Inflammatory macrophage (primary cell): Measurements from ENCODE around the gene RAPGEF4.

Experiments used
- DNase-seq, 2 donors: peaks; one replicate each; pipeline ENCODE4 v3.0.0-alpha.2; 2020 to 2022

The RAPGEF4 gene

DNA sequence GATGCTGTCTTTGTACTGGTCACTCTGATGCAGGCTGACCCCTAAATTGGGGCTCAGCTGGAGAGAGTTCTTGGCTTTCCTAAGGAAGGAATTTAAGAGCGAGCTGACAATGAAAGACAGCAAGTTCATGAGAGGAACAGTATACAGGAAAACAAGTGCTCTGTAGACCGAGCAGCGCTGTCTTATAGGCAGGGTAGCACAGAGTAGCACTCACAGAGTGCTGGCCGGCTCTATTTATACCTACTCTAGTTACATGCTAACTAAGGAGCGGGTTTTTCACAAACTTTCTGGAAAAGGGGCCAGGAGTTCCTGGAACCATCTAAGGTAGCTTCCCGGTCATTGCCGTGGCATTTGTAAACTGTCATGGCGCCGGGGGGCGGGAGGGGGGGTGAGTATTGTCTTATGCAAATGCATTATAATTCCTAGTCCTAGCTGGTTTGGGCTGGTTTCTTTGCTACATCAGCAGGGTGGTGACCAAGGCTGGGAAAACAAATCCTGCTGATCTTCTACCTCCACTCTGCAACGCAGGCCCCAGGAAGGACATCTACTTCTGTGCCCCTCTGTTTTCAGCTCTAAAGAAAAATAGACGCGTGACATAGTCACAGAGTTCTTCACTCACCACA lies 308.4 kb downstream of the RAPGEF4 start:
- no peak for DNase-seq

DNA sequence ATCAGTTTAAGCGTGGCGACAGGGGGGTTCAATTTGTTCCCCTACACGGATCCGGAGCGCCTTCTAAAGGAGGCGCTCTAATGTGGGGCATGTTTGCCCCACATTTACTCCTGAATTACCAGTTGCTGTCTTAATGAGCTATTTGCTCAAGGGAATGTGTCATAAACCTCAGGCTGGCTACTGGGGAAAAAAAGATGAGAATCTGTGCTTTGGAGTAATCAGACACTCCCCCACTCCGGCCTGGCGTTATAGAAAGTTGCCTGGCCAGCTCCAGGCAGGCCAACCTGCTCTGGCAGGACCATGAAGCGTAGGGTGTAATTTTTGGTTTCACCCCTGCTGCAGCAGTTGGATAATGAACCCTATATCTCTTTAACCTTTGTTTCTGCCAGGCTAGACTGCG lies 309.0 kb downstream of the RAPGEF4 start:
- DNase-seq: no peak

DNA sequence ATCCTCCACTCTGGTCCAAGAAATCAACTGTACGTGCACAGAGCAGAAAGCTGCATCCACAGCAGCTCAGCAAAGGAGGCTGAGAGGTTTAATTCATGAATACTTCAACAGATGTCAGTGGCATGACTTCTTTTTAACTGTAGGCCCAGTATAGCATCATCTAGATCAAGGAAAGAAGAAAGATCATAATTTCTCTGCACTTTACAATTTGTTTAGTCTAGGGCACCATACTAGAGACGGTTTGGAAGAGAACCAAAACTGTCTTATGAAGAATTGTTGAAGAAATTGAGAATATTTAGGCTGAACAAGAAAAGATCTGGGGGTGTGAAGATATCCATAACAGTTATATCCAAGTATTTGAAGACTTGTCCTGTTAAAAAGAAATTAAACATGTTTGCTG lies 309.5 kb downstream of the RAPGEF4 start:
- DNase-seq: no peak

DNA sequence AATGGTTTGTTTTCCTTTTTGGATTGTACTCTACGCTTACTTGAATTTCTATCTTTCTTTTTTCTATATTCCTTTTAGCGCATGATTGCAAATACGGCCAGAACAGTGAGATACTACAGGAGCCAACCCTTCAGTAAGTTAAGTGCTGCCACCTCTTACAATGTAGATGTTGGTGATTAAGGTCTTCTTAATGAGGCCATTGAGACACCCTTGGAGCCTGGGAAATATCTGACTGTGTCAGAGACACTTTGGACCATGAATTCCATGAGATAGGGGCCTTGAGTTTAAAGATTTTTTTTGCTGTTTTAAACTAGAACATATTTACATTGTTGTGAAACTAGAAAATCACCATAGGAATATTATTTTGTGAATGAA lies 312.9 kb downstream of the RAPGEF4 start:
- no peak for DNase-seq

DNA sequence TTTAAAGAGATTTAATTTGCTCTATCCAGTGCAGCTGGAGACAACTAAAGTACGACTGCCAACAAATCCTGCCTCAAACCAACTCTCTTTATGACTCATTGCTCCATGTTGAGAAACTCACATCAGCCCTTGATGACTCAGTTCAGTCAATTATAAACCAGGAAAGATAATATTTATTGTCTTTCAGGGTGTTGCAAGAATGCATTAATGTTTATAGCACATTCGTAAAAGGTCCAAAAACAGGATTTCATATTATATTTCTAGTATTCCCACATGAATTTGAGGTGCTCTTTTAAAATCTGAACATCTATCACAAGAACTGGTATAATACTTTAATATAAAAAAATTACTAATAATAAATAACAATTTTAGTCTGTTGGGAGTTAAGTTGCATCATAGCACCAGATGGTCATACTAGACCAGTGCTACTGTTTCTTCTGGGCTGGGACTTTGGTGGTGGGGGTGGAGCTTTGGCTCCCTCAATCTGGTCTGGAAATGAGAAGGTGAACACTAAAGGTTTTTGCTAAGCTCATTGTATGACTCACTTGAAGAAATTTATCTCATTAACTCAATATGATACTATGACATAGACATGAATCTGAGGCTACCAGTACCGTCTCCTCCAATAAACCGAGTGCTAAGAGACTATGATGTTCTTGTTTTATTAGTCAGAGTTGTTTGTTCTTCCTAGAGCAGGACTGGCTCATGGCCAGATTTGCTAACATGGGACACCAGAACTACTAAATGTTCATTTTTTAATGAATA lies 313.4 kb downstream of the RAPGEF4 start:
- peak; percentile 84 to 91 for DNase-seq

DNA sequence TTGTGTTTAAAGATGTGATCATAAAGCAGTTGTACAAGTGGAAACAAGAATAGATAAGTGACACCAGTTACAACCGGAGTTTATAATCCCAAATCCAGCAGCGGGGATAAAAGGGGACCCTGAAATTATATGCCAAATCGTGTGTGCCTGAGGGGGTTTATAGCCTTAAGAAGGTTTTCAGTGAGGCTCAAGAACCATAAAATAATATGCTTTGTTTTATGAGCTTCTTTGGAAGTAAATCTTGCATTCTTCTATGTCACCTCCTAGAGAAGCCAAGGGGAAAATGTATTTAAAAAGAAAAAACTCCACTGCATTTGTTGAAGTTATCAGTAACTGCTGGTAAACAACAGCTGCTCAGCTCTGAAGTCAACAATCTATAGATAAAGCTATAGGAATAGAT lies 314.2 kb downstream of the RAPGEF4 start:
- no peak for DNase-seq

DNA sequence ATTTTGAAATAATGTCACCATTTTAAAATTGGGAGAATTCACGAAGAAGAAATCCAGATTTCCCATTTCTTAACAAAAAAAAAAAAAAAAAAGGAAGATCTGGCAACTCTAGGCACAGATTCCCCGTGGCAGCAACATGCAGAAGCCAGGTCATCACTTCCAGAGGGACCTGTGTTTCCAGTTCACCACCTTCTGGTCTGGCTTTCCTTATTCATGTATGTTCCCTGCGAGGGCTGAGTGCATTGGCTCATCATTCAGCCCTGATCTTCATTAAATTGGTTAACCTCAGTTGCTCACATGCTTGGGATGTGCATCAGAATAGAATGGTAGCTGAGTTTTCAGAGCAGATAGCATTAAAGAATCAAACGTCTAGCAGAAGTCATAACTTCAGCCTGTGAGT lies 315.0 kb downstream of the RAPGEF4 start:
- DNase-seq: no peak

DNA sequence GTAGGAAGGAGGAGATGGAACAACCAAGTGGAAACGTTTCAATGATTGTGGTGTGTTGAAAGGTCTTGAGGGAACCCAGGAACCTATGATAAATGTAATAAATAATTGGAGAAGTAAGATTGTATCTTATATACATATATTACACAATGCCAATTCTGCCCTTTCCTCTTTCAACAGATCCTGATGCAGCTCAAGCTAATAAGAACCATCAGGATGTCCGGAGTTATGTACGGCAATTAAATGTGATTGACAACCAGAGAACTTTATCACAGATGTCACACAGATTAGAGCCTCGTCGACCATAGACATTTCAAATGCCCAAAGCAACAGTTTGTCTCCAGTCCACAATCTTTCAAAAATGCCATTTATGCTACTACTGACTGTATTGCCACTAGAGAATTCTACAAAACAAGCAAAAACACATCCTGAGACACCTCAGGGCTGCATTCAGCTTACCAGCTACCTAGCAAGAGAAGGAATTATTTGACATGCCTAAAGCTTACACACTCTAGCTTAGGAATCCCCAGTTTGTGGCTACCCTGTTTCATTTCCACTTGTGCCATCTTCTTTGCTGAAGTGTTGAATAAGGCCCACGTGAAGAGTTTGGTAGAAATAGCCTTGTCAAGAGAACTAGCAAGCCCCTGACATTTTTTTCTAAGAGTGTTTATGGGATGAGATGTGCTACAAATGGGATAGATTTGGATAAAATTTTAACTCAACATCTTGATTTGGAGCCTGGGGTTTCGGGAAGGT lies 316.0 kb downstream of the RAPGEF4 start:
- DNase-seq: peak; percentile 36 to 74

DNA sequence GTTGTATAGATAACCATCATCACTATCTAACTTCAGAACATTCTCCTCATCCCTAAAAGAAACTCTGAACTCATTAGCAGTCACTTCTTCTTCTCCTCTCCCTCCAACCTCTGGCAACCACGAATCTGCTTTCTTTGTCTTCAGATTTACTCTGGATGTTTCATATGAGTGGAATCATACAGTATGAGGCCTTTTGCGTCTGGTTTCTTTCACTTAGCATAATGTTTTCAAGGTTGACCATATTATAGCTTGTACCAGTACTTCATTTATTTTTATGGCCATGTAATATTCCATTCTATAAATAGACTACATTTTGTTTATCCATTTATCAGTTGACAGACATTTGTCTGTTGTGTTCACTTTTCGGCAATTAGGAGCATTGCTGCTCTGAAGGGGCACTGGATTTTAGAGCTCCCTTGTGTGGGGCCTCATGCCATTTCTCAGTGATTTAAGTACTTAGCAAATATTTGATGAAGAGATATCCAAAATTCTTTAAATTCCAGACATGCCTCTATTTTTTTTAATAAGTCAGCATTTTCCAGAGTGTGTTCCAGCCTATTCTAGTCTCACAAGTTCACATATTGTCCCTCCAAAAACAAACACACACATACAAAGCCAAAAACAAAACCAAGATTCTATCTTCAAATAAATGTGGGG lies 317.5 kb downstream of the RAPGEF4 start:
- no peak for DNase-seq

DNA sequence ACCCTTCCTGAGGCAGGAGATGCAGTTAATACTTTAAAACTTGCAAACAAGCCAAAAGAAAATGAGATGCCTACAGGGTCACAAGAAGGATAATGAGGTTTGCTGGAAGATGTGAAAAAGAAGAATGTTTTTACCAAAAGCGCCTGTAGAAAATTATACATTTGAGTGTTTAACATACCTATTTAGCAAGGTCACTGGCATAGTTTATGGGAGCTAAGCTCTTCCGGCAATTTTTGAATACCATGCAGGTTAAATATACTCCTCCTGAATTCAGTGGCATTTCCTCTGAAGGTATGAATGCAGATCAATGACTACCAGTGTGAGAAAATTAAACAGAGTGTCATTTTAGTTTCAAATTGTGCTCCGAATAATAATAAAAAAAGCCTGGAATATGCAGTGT lies 318.8 kb downstream of the RAPGEF4 start:
- DNase-seq: no peak

DNA sequence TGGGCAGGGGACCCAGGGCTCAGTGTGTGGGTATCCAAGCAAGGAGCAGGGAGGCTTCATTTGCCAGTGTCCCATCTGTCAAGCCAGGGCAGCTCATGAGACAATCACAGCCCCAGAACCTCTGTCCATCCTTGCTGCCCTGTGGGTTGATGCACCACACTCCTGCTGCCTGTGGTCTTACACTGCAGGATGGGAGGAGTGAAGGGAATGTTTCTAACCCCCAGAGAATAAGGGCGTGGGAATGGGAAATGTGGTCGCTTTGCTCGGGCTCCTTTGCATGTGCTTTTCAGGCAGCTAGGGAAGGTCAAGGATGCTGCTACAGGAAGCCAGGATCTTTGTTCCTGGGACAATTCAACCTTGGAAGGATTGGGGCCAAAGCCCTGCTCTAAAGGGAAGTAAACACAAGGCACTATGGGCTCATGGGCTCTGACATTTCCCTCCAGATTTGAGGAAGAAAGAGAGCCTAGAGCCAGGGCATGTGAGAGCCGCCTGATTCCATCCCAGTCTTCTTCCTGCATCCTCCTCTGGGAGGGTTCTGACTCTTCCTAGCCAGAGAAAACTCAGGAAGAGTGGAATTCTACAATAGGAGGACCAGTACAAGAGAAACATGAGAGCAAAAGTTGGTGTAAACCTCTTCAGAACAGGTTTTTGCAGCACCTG lies 321.2 kb downstream of the RAPGEF4 start:
- peak; percentile 54 to 77 for DNase-seq

DNA sequence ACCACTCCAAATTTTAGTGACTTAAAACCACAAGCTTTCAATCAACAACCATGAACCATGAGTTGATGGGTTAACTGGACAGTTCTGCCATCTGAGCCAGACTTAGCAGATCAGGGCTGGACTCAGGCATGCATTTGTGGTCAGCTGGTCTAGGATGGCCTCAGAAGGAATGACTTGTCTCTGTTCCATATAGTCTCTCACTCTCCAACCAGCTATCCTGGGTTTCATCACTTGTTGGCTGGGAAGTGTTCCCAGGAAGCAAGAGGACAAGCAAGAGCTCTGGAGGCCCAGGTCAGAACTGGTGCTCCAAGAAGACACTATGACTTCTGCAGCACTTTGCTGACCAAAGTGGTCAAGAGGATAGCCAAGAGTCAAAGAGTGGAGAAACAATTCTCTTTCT lies 322.5 kb downstream of the RAPGEF4 start:
- no peak for DNase-seq

DNA sequence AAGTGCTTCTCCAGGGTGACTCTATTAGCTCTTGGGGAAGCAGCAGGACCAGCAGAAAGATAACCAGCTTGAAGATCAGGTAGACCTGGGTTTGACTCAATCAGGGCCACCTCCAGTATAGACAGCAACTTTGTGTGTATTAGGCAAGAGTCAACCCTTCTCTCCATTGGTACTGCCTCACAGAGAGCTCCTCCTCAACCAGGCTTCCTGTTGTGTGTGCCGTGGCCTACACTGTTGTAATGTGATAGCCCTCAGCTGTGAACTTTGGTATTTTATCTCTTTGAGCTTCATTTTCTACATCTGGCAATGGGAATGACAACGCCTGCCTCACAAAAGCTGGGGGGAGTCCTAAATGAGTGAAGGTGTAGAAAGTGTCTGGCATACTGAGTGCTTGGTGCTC lies 323.0 kb downstream of the RAPGEF4 start:
- peak; percentile 39 to 41 for DNase-seq

DNA sequence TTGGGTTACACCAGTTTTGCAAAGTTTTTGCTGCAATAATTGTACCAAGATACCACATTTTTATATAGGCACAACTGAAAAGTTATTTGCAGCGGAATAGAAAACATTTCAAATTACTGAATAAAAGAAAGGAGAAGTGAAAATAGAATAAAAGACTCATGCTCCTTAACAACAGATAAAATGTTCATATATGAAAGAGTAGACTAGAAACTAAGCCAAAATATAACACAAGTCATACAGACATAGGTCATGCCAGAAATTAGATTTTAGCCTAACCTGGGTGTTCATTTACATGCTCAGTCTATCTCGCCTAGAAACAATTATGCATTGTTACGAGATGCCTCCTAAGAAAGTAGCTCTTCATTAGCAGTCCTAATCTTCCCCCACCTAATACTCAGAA lies 323.6 kb downstream of the RAPGEF4 start:
- DNase-seq: no peak

DNA sequence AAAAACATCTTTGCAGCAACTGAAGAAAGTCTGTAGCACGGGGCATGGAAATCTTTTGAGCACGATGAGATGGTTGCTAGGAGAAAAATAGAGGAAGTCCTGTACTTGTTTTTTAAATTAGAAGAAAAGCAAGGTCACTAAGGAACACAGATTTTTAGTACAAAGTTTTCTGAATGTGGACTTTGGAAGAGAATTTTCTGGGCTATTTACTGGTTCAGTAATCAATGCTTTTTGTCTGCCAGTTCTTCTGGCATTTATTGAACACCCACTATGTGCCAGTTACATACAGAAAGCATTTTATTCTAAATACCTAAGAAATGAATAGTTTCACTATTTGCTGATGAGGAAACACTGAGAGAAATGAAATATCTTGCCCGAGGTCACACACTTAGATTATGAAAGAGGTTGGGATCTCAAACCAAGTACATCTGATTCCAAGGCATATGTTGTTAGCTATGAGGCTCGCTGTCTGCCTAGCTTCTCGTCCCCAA lies 324.4 kb downstream of the RAPGEF4 start:
- DNase-seq: peak; percentile 60 to 66

DNA sequence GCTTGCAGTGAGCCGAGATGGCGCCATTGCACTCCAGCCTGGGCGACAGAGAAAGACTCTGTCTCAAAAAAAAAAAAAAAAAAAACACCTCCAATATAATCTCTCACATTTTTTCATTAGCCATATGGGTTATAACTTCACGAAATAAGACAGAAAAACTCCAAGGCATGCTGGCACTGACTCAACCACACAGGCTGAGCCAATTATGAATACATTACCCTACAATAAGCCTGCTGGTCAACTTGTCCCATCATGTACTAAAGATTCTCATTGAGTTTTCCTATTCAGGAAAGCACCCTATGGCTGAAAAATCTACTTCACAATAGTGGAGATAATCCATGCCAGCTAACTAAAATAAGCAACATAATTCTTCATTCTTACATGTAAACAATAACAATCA lies 327.2 kb downstream of the RAPGEF4 start:
- no peak for DNase-seq

DNA sequence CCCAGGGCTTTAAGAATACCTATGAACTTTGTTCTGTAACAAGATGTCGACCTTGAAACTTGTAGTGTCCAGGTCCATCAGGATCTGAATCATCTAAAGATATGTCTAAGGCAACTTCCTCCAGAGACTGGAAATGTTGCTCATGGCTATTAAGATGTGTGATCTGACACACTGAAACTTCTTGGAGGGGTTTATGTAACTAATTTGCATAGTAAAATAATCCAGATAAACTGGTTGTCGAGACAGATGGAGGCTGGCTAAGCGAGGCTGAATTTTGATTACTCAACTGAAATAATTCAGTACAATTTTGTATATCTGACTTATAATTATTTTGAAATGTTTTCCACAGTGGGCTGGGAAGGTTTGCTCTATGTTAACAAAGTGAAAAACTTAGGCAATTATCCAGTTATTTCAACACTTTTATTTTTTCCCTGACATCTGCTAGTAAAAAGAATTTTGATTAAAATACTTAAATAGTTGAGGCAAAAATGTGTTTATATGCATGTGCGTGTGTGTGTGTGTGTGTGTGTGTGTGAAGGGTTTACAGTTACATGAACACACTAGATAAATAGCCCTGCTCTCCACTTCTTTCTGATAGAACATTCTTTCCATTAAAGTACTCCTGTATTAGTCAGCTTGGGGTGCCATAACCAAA lies 328.6 kb downstream of the RAPGEF4 start:
- no peak for DNase-seq

DNA sequence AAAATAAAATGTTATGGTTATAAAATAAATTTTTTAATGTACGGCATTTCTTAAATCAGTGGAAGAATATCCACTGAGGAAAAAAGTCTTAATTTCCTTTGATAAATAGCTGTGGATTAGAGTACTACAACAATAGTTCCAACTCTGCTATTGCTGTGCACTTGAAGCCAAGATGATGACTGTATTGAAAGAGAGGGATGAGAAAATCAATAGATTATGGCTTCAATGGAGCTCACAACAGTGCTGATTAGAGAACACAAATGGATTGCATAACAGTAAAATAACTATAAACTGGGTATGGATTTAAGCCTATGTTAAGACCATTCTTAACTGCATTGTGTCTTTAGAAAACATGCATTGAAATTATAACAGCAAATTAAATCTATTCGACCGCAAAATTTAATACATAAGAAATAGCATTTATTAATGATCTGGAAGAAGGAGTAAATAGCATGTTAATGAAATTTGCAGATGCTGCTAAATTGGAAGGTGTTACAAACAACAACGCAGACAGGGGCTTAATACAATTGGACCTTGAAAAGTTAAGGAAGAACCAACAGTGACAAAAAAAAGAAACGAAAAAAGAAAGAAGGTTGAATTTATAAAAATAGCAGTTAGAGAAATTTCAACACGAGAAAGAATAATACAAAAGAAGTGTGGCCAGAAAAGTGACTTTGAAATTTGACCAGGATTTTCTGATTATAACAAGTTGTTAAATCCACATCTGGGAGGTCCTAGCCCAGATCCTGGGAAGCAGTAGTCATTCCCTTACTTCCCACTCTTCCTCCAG lies 331.4 kb downstream of the RAPGEF4 start:
- DNase-seq: no peak

DNA sequence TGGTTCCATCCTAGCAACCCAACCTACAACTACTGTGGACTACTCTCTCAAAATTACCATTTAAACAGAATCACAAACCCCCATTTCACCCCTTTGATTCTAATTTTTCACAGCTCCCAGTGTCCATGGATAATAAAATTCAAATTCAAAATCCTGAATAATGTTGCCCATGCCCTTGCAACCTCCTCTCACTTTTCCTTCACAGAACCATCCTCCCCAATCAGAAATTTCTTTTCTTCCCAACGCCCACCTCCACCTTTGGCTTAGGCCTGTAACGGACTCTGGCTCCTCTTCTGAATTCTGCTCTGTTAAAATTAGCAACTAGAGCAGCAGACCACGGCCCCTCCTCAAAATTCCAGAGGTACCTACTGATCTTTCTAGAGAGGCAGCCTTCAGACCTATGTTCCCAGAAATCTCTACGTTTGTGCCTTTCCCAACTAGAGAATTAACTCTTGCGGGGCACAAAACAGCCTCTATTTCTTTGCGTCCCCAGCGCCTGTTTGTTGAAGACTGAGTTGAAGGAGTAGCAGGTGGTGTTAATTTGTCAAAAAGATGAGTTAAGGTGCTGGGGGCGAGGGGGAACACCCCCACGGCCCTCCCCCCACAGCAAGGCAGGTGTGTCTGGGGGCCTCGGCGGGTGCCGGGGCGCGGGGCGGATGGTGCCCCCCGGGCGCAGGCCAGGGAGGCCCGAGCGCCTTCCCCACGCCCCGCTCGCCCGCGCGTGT lies 339.6 kb downstream of the RAPGEF4 start:
- DNase-seq: no peak

DNA sequence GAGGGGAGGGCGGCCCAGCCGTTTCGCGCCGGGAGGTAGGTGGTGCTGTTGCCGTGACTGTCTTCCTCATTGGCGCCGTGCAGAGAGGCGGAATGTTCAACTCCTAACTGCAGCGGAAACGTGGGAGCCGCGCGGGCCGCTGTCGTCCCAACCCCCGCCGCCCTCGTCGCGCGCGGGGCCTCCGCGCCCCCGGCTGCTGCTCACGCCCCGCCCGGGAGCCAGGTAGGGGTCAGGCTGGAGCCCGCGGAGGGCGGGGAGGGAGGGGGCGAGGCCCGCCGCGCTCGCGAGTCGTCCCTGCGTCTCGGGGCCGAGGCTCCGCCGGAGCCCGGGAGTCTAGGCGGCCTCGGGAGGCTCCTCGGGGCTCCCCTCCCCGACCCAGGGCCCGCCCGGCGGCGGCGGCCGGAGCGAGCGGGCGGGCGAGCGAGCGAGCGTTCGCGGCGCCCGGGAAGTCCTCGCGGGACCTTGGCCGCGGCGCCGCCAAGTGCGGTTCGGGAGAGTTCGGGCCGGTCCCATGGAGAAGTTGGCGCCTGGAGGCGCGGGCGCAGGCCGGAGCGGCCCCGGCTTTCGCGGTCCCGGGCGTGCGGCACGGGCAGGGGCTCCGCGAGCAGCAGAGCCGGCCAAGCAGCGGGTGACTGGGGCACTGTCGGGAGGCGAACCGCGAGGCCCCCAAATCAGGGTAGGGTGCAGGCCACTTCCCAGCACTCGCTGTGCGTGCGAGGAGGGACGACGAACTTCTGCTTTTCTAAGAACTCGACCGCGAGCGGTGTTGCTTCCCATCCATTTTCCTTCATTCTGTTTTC lies 340.3 kb downstream of the RAPGEF4 start, which contains the start of gene MAP3K20:
MAP3K20 (plus strand) TSS at position 66 of the 800 bp plus-strand sequence. CDS start 15,186 bp downstream, outside the sequence.
- DNase-seq: peak; percentile 58 to 78
